Omental fat pad (tissue), 4 donors: ENCODE results near the gene AXIN2. TPM values are rescaled to one million over a fixed set of nuclear protein-coding genes. Genes with fewer than 3 reads are reported as not detected.
"Not testable (repeated sequence)": the region's sequence is repeated elsewhere in the genome, so short reads cannot be mapped to it uniquely, and the experiment has no call there.

ENCODE experiments used
- ATAC-seq: fragments of 150-250 bp; one replicate; pipeline ENCODE4 v1.9.1; 2016; ENCODE audit warnings: mild to moderate bottlenecking, moderate library complexity; ENCODE audit not compliant: low FRiP score
- DNase-seq: peaks from one replicate; pipeline ENCODE4 v3.0.0-alpha.2; 2019; ENCODE audit warnings: low spot score
- CTCF ChIP-seq, 3 donors: fragments of 450-650 bp; IDR thresholded peaks; one replicate each; pipeline ENCODE4 v1.5.1; 2016 to 2017; ENCODE audit warnings: antibody characterized with exemption in 3 of 3, mild to moderate bottlenecking in 3 of 3, moderate library complexity in 2 of 3
- total RNA-seq, 4 donors: library from RNA; depleted of rRNA; stranded (reverse); fragments of >200 nt; gene quantifications; one replicate each; pipeline ENCODE4 v1.1.0, GENCODE V29; 2016

AXIN2 gene
- total RNA-seq, 4 donors from 2014 or later: 8.3 to 20.2 (median 11.2) TPM

GRCh38 chr17:65530523-65531255, 30.8 kb downstream of the AXIN2 start:
- DNase-seq: no peak
- no peak for TF ChIP-seq CTCF (IDR thresholded peaks at IDR 0.05)
- no peak for ATAC-seq

DNA sequence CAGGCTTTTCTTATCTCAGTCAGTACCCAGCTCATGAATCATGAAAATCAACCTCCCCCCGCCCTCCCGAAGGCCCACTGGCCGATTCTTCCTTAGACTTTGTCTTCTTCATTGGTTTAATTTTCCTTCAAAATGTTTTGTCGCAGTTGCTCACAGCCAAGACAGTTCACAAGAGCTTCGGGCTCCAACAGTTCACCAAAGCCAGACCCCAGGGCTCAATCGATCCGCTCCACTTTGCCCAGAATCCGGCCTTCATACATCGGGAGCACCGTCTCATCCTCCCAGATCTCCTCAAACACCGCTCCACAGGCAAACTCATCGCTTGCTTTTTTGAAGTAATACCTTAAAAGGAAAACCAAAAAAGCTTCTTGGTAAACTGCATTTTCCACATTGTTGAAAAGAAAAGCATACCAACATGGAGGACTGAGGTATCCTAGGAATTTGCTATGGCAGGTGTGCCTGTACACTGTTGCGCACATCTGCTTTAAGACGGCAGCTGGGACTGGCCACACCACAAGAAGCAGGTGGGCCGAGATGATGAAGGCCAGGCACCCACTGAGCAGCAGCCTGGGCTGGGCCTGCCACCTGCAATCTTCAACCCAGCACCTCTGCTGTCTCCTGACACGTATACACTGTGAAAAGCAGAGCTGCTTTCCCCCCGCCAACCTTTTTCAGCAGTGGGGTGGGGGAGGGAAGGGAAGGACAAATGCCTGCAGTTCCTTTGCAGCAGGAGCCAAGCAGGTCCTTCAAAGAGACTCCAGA, 31.5 kb downstream of the AXIN2 start:
- no peak for TF ChIP-seq CTCF (IDR thresholded peaks at IDR 0.05)
- no peak for DNase-seq
- ATAC-seq: no peak

- no peak for TF ChIP-seq CTCF (IDR thresholded peaks at IDR 0.05)
- DNase-seq (no peak), ATAC-seq (no peak)
Observed at GRCh38 chr17:65529040-65529633, 32.3 kb downstream of the AXIN2 start.

DNA sequence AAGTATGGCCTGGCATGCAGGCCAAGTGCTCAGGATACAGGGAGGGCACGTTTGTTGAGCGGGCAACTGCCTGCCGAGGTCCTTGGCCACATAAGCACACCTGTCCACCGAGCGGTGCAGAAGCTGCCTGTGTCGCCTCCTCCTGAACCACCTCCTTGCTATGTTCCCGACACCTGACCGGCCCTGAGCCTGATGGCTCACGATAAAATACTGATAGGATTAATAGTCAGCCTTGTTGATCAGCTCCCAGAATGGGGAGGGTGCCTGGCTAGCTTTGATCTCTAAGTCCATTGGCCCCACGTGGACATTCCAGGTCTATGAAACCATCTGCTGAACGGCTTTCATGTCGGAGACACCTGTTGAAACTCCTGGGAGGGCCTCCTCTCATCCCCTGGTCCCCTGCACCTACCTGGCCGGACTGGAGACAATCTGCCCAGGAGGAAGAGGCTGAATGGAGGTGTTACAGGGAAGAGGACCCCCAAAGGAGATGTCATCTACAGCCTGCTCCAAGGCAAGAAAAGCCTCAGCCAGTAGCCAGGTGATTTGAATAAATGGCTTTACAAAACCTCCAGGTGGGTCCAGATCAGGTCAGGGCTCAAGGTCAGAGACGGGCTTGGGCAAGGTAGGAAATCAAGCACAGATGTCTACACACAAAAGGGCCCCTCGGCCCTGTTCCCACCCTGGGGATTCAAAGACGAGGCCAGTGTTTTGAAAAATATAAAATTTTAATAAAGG, 33.4 kb downstream of the AXIN2 start:
- ATAC-seq: no peak
- no peak for TF ChIP-seq CTCF (IDR thresholded peaks at IDR 0.05)
- no peak for DNase-seq

DNA sequence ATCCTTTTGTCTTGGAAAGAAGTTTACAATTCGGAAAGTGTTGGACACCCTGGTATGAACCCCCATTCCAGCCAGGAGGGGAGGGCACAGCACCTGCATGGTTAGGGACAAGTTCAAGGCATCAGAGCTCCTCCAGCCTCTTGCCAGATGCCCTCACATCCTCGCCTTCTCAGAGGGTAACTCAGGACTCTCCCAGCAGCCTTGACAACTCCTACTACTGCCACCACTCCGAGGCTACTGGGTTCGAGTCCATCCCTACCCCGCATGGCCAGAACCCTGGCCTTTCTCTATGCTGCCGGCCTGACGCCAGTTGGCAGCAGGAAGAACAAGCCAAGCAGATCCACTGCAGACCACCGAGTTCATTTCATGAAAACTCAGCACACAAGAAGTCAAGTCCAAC, 34.1 kb downstream of the AXIN2 start:
- no peak for ATAC-seq
- DNase-seq: no peak
- no peak for TF ChIP-seq CTCF (IDR thresholded peaks at IDR 0.05)

GRCh38 chr17:65526854-65527253, 34.6 kb downstream of the AXIN2 start:
- DNase-seq, ATAC-seq: not testable (repeated sequence)
